DMS53 treated with DMSO at 0.1 percent for 48 hours (cell line): ENCODE data around the gene PHACTR4.
"Not testable (repeated sequence)": the region's sequence is repeated elsewhere in the genome, so short reads cannot be mapped to it uniquely, and the experiment has no call there.

Source experiments
- DNase-seq: peaks from one replicate; lab custom pipeline; 2025; ENCODE audit not compliant: unreplicated experiment; lab: John Stamatoyannopoulos, UW

The PHACTR4 gene

DNA sequence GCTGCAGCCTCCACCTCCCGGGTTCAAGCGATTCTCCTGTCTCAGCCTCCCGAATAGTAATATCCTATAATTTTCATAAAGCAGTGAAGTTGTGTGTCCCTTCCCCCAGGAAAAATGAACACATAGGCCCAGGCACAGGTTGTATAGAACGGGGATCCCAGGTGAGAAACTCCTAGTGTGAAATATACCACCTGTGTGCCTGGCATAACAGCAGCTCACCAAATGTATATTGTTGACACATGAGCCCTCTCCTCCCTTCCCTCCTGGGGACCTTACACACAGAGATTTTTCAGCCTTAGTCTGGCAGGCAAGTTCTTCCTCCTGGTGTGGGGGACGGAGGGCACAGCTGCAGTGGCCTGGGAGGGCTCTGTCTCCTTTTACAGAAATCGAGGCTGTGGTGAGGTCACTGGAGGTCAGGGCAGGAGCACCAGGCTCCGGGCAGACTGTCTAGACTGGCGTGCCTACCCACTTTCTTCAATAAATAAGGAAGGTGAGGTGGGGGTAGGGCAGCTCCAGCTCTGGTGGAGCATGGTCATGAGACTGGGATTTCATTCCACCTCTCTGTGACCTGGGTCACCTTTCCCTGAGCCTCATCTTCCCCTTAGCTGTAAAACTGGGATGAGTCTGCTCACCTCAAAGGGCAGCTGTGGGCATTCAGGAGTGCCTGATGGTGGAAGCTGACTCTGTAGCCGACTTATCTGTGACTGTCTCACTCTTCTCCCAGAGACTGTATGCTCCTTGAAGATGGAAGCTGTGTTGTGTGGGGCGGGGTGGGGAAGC lies 150.6 kb downstream of the PHACTR4 start:
- no peak for DNase-seq

DNA sequence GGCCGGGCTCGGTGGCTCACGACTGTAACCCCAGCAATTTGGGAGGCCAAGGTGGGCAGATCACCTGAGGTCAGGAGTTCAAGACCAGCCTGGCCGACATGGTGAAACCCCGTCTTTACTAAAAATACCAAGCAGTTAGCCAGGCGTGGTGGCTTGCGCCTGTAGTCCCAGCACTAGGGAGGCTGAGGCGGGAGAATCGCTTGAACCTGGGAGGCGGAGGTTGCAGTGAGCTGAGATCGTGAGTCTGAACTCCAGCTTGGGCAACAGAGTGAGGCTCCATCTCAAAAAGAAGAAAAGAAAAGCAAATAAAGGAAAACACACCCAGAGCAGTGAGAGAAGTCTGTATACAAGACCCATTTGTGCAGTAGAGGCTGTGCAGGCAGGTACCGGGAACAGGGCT lies 151.3 kb downstream of the PHACTR4 start:
- not testable (repeated sequence) for DNase-seq

GRCh38 chr1:28521502-28522164 lies 152.1 kb downstream of the PHACTR4 start:
- no peak for DNase-seq

GRCh38 chr1:28522537-28522936 lies 153.0 kb downstream of the PHACTR4 start:
- DNase-seq, result not testable (repeated sequence)

DNA sequence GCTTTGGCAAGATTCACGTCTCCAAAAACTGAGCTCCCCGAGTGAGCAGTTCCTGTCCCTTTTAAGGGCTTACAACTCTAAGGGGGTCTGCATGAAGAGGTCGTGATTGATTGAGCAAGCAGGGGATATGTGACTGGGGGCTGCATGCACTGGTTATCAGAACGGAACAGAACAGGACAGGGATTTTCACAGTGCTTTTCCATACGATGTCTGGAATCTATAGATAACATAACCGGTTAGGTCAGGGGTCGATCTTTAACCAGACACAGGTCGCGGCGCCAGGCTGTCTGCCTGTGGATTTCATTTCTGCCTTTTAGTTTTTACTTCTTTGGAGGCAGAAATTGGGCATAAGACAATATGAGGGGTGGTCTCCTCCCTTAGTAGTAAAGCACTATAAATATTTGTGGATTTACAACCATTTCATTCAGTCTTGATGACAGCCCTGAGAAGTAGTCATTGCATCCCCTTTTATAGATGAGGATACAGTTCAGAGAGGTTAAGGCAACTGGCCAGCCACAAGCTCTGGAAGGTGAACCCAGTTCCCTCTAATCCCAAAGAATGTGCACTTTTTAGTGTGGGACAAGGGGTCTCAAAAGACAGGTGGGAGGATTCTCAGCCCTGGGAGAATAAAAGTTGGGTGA lies 155.6 kb downstream of the PHACTR4 start:
- not testable (repeated sequence) for DNase-seq

GRCh38 chr1:28526886-28527285 lies 157.3 kb downstream of the PHACTR4 start:
- DNase-seq, result no peak

DNA sequence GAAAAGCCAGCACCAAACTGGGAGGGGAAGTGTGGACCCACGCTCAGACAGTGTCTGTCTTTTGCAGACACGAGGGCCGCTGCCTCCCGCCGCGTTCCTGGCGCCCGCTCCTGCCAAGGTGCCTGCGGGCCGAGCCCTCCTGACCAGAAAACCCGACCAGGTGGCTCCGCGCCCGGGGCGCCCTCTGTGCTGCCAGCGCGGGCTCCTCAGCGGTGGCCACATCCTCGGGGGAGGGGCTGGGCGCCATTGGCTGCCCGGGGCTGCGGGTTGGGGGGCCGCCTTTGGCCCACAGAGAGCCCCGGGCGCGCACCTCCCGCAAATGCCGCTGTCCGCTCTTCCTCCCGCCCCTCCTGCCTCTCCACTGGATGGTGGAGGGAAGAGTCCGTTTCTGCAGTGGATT lies 160.9 kb downstream of the PHACTR4 start:
- no peak for DNase-seq

DNA sequence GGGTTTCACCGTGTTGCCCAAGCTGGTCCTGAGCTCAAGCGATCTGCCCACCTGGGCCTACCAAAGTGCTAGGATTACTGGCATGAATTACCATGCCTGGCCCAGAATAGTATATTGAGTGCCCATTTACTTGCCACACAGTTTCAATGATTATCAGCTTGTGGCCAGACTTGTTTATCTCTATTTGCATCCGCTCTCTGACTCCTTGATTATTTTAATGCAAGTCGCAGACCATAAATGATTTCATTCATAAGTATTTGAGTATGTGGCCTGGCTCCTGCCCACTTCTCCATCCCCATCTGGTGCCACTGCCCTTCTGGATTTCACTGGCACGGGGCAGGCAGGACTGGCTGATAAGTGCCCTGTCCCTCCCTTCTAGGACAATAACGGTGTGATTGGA lies 165.1 kb downstream of the PHACTR4 start:
- no peak for DNase-seq

DNA sequence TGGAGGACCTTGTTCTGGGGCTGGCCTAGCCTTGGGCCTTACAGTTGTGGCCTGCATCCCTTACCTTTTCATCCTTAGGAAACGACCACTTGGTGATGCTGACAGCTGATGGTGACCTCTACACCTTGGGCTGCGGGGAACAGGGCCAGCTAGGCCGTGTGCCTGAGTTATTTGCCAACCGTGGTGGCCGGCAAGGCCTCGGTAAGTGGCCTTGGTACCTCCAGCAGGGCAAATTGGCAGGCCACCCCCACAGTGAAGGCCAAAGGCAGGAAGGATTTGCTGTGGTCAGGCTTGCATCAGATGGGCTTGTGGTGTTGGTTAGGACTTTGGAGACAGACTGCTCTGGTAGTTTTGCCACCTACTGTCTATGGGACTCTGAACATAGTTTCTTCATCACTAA lies 165.6 kb downstream of the PHACTR4 start:
- DNase-seq, result no peak

DNA sequence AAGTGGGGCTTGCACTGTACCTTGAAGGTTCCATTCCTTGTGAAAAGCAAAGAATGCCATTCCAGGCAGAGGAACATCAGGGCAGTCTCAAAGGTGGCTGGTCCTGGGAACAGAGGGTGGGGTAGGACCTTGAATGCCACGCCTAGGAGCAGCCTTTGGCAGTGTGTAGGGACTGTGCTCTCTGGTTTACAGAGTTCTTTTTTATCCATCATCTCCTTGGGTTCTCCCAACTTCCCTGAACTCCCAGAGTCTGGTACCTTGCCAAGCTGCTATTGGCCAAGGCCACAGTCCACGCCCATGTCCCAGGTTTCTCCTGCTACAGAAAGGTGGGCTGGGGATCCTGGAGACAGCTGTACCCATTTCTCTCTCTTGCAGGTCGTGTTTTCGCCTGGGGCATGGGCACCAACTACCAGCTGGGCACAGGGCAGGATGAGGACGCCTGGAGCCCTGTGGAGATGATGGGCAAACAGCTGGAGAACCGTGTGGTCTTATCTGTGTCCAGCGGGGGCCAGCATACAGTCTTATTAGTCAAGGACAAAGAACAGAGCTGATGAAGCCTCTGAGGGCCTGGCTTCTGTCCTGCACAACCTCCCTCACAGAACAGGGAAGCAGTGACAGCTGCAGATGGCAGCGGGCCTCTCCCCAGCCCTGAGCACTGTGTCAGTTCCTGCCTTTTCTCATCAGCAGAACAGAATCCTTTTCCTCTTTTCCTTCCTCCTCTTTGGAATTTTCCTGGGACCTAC lies 168.1 kb downstream of the PHACTR4 start:
- DNase-seq, result no peak

DNA sequence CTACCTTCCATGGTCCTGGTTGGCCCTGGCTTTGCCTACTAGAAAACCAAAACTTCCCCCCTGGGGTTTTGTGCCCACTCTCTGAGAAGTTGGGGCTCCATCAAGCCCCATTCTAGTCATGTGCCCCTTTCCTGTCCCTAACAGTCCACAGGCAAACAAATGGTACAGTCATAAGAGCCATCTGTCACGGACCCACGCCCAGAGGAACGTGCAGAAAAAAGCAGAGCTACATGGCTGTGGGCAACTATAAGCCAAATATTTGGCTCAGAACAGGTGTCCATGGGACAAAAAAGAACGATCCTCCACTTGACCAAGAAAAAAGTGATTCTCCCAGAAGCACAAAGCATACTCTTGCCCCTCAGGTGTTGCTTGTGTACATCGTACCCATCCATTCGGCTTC lies 168.7 kb downstream of the PHACTR4 start:
- DNase-seq, result no peak

GRCh38 chr1:28540651-28541050 lies 171.1 kb downstream of the PHACTR4 start:
- DNase-seq, result no peak

DNA sequence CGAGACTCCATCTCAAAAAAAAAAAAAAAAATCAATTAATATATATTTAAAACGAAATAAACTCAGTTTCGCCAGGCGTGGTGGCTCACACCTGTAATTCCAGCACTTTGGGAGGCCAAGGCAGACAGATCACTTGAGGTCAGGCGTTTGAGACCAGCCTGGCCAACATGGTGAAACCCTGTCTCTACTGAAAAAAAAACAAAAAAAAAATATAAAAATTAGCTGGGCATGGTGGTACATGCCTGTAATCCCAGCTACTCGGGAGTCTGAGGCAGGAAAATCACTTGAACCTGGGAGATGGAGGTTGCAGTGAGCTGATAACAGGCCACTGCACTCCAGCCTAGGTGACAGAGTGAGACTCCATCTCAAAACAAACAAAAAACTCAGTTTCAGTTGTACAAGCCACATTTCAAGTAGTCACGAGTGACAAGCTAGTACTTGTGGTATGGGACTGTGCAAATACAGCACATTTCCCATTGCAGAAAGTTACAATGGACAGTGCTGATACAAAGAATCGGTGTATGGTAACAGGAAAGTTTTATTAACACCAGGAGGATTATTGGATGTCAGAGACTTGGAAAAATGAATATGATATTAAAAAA lies 172.0 kb downstream of the PHACTR4 start:
- peak; percentile 5 for DNase-seq

GRCh38 chr1:28545246-28545628 lies 175.7 kb downstream of the PHACTR4 start:
- no peak for DNase-seq

- DNase-seq, result no peak
Observed at GRCh38 chr1:28548318-28548717, 178.8 kb downstream of the PHACTR4 start.
